NOMO-1 treated with DMSO at 0.1 percent for 48 hours (cell line): ENCODE measurements around the gene NBR1.
"Not testable (repeated sequence)": the region's sequence is repeated elsewhere in the genome, so short reads cannot be mapped to it uniquely, and the experiment has no call there.

Source experiments
- DNase-seq: peaks from one replicate; lab custom pipeline; 2025; ENCODE audit not compliant: unreplicated experiment; lab: John Stamatoyannopoulos, UW

The NBR1 gene

DNA sequence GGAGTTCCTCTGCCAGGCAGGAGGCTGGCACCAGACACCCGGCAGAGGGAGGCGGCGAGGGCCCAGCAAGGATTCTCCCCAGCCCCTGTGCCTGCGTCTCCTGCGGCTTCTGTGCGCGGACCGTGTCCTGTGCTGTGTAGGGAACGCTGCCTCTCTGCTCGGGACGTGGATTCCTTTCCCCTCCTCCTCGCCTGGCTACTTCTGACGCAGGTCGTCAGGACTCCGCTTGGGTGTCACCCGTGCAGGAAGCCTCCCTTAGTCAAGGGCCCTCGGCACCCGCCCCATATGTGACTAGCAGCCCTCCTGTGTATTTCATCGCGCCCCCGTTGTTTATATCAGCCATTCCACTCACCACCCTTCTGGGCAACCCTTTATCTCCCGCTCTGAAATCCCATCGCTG lies 75.4 kb downstream of the NBR1 start:
- not testable (repeated sequence) for DNase-seq
